Renal cortex interstitium (tissue), 11 donors: ENCODE results near the gene IGSF3. TPM values are rescaled to one million over a fixed set of nuclear protein-coding genes. Genes with fewer than 3 reads are reported as not detected.

Experiments used
- DNase-seq, 11 donors: peaks; one replicate each; pipeline ENCODE4 v3.0.0-alpha.2; 2013; ENCODE audit warnings: low read depth in 9 of 11, low spot score in 4 of 11; ENCODE audit errors: extremely low read depth in 1 of 11
- polyA plus RNA-seq, 3 donors: library from polyadenylated mRNA; unstranded; fragments of 120-200 nt; gene quantifications; one replicate each; pipeline ENCODE4 v1.2.1, GENCODE V29; 2013; ENCODE audit not compliant: insufficient read length in 3 of 3

Gene IGSF3
- polyA plus RNA-seq, 3 donors = 27.0 to 30.2 (median 27.4) TPM

- no peak for DNase-seq
Observed at GRCh38 chr1:116553386-116554115, 114.0 kb downstream of the IGSF3 start.

- no peak for DNase-seq
Observed at GRCh38 chr1:116546354-116546977, 121.1 kb downstream of the IGSF3 start.

GRCh38 chr1:116545359-116545705 lies 122.2 kb downstream of the IGSF3 start:
- no peak for DNase-seq

- no peak for DNase-seq
Observed at GRCh38 chr1:116544588-116545358, 122.8 kb downstream of the IGSF3 start.

GRCh38 chr1:116540088-116540487 lies 127.4 kb downstream of the IGSF3 start:
- DNase-seq = no peak

- DNase-seq = no peak
Observed at GRCh38 chr1:116538544-116538943, 129.0 kb downstream of the IGSF3 start.

GRCh38 chr1:116537898-116538297 lies 129.6 kb downstream of the IGSF3 start:
- no peak for DNase-seq

- no peak for DNase-seq
Observed at GRCh38 chr1:116537040-116537831, 130.3 kb downstream of the IGSF3 start.

GRCh38 chr1:116534014-116534739 lies 133.4 kb downstream of the IGSF3 start:
- DNase-seq = no peak

GRCh38 chr1:116533429-116533820 lies 134.1 kb downstream of the IGSF3 start:
- no peak for DNase-seq

- DNase-seq = no peak
Observed at GRCh38 chr1:116532671-116533428, 134.7 kb downstream of the IGSF3 start.

GRCh38 chr1:116531917-116532316 lies 135.6 kb downstream of the IGSF3 start:
- no peak for DNase-seq

GRCh38 chr1:116529681-116530080 lies 137.9 kb downstream of the IGSF3 start:
- no peak for DNase-seq

- DNase-seq = no peak
Observed at GRCh38 chr1:116529199-116529631, 138.3 kb downstream of the IGSF3 start.

GRCh38 chr1:116528329-116529083 lies 139.0 kb downstream of the IGSF3 start:
- no peak for DNase-seq

- no peak for DNase-seq
Observed at GRCh38 chr1:116525440-116525839, 142.1 kb downstream of the IGSF3 start.
